Mesenteric fat pad (tissue), 1 donor: ENCODE measurements around the gene GAREM2. TPM values are rescaled to one million over a fixed set of nuclear protein-coding genes. Genes with fewer than 3 reads are reported as not detected.

Experiments
- DNase-seq: peaks from one replicate; pipeline ENCODE4 v3.0.0-alpha.2; 2020; ENCODE audit warnings: low spot score
- total RNA-seq: library from RNA; stranded (reverse); fragmentation: NEBNext Ultra II Directional; extraction: Animal tissue kit (Norgen Biotek cat#: 25700); gene quantifications from one replicate; pipeline ENCODE4 v1.2.1, GENCODE V29; 2021
- donor health status: DM: yes; HTN: yes; CAD: no.

Gene GAREM2
- total RNA-seq, 1 donor from 2014 or later: 6.8 TPM

DNA sequence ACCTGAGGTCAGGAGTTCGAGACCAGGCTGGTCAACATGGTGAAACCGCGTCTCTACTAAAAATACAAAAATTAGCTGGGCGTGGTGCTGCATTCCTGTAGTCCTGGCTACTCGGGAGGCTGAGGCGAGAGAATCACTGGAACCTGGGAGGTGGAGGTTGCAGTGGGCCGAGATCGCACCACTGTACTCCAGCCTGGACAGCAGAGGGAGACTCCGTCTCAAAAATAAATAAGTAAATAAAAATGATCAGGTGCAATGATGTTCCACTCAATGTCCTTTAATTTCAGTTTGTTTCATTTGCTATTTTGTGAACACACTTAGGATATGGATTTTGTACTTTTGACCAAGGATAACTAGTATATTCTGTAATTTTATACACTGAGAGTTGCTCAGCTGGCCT, 62.2 kb downstream of the GAREM2 start:
- DNase-seq: no peak

DNA sequence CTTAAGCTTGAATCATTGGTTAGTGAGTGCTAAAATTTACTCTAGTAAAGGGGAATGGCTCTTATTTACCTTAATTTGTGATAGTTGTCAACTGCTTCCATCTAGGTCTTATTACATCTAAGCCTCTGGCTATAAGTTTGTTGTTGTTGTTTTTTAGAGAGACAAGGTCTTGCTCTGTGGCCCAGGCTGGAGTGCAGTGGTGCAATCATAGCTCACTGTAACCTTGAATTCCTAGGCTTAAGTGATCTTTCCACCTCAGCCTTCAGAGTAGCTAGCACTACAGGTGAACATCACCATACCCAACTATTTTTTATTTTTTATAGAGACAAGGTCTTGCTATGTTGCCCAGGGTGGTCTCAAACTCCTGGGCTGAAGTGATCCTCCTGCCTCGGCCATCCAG, 65.0 kb downstream of the GAREM2 start:
- DNase-seq: no peak

DNA sequence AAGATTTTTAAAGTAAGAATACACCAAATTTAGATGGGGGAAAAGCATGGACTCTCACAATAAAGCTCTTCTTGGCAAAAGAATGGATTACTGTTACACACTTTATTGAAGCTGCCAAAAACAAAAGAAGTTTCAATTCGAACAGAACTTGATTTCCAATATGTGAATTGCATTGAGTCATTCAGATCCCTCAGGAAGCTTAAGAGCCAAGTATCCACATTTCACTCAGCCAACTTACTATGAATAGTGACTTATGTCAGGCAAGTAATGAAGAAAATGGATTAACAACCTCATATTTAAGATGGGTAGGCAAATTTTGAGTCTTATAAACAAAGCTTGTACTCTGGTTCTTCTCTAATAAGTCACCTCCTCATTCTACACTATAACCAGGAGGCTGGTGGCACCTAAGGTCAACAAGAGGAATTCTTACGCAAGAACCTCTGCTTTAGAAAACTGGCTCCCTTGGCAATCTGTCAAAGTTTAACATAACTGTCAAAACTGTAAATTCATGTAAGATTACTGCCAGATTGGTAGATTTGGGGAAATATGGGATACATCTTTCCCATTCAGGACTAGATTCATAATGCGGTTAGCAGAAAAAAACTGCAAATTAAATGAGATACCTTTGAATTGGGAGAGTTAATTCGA, 65.5 kb downstream of the GAREM2 start:
- DNase-seq: no peak

Other genes starting within 250 kb of the GAREM2 start
- gene KIF3C, start 190.6 kb upstream of the GAREM2 start, total RNA-seq: 7.4 TPM
- gene RAB10, start 139.0 kb upstream of the GAREM2 start, total RNA-seq: 118 TPM
- gene HADHA, start 71.5 kb downstream of the GAREM2 start, total RNA-seq: 220 TPM
- 224 TPM for gene HADHB, start 71.9 kb downstream of the GAREM2 start, total RNA-seq
- 18.7 TPM for gene SELENOI, start 173.1 kb downstream of the GAREM2 start, total RNA-seq
- 0.19 TPM for gene ADGRF3, start 173.7 kb downstream of the GAREM2 start, total RNA-seq
- not detected for gene DRC1, start 228.8 kb downstream of the GAREM2 start, total RNA-seq